ENCODE data around the gene PCSK1. TPM values are rescaled to one million over a fixed set of nuclear protein-coding genes. Genes with fewer than 3 reads are reported as not detected.

Gene PCSK1
- total RNA-seq, 1 experiment from 2014 or later, result not detected

- Histone ChIP-seq H3F3A (ENCODE audit: insufficient read depth, low read depth) (no peaks in the 10 kb centered on the region), H3K27me3 (ENCODE audit: insufficient read depth, low read depth) (no peaks in the 10 kb centered on the region), H3K27ac (no peak overlapping the region), H3K9me2 (ENCODE audit: insufficient read depth) (no peaks in the 10 kb centered on the region), H3K36me3 (ENCODE audit: low read depth) (no peaks in the 10 kb centered on the region), H3K9me3 (ENCODE audit: insufficient read depth, low read depth) (no peaks in the 10 kb centered on the region), H2AFZ (no peak overlapping the region), H3K4me2 (no peak overlapping the region), H3K4me3 (no peak overlapping the region), H4K20me1 (ENCODE audit: insufficient read depth) (no peaks in the 10 kb centered on the region), H3K4me1 (replicated peaks; ENCODE audit: insufficient read depth) (no peaks in the 10 kb centered on the region), H3K79me2 (ENCODE audit: low read depth) (no peaks in the 10 kb centered on the region)
- CTCF ChIA-PET, result no interaction called here
- BruUV-seq (replicated peaks), result no TSS peak
- TF ChIP-seq CTCF (conservative IDR thresholded peaks at IDR 0.05) (no peak), EZH2 (IDR thresholded peaks at IDR 0.05; ENCODE audit: low read depth) (no peak)
- intact Hi-C loops (cut with micrococcal nuclease; ENCODE audit: unreplicated experiment), result no loop called here
- DNase-seq, result no peak
- POLR2A ChIA-PET (ENCODE audit: unreplicated experiment), result no interaction called here
Observed at GRCh38 chr5:96377597-96377996, 55.5 kb downstream of the PCSK1 start.

GRCh38 chr5:96377167-96377566 is 55.9 kb downstream of the PCSK1 start:
- no peak for TF ChIP-seq CTCF (conservative IDR thresholded peaks at IDR 0.05)
- TF ChIP-seq EZH2 (IDR thresholded peaks at IDR 0.05; ENCODE audit: low read depth), result no peak

GRCh38 chr5:96374653-96375052 is 58.4 kb downstream of the PCSK1 start:
- intact Hi-C loops (cut with micrococcal nuclease; ENCODE audit: unreplicated experiment), result no loop called here
- ChIA-PET POLR2A (ENCODE audit: unreplicated experiment) (no interaction called here), CTCF (no interaction called here)
- Histone ChIP-seq H3K36me3 (ENCODE audit: low read depth) (no peaks in the 10 kb centered on the region), H3K4me2 (no peak overlapping the region), H2AFZ (no peak overlapping the region), H3F3A (ENCODE audit: insufficient read depth, low read depth) (no peaks in the 10 kb centered on the region), H3K4me1 (replicated peaks; ENCODE audit: insufficient read depth) (no peaks in the 10 kb centered on the region), H3K27ac (no peak overlapping the region), H3K4me3 (no peak overlapping the region), H4K20me1 (ENCODE audit: insufficient read depth) (no peaks in the 10 kb centered on the region), H3K27me3 (ENCODE audit: insufficient read depth, low read depth) (no peaks in the 10 kb centered on the region), H3K79me2 (ENCODE audit: low read depth) (no peaks in the 10 kb centered on the region), H3K9me2 (ENCODE audit: insufficient read depth) (no peaks in the 10 kb centered on the region), H3K9me3 (ENCODE audit: insufficient read depth, low read depth) (no peaks in the 10 kb centered on the region)
- DNase-seq, result no peak
- TF ChIP-seq CTCF (conservative IDR thresholded peaks at IDR 0.05), result no peak
- no TSS peak for BruUV-seq (replicated peaks)

More at GRCh38 chr5:96377167-96377566, 55.9 kb downstream of the PCSK1 start:
- POLR2A ChIA-PET (ENCODE audit: unreplicated experiment), result no interaction called here
- Histone ChIP-seq H3K36me3 (ENCODE audit: low read depth) (no peaks in the 10 kb centered on the region), H3K4me2 (no peak overlapping the region), H3K27ac (no peak overlapping the region), H4K20me1 (ENCODE audit: insufficient read depth) (no peaks in the 10 kb centered on the region), H3K4me3 (no peak overlapping the region), H3K9me2 (ENCODE audit: insufficient read depth) (no peaks in the 10 kb centered on the region), H3K27me3 (ENCODE audit: insufficient read depth, low read depth) (no peaks in the 10 kb centered on the region), H3K4me1 (replicated peaks; ENCODE audit: insufficient read depth) (no peaks in the 10 kb centered on the region), H3F3A (ENCODE audit: insufficient read depth, low read depth) (no peaks in the 10 kb centered on the region), H3K79me2 (ENCODE audit: low read depth) (no peaks in the 10 kb centered on the region), H2AFZ (no peak overlapping the region), H3K9me3 (ENCODE audit: insufficient read depth, low read depth) (no peaks in the 10 kb centered on the region)
- no peak for DNase-seq
- no TSS peak for BruUV-seq (replicated peaks)
- intact Hi-C loops (cut with micrococcal nuclease; ENCODE audit: unreplicated experiment), result no loop called here
- CTCF ChIA-PET, result no interaction called here

Data from PC-9 (cell line).